ENCODE results near the gene TRPV6. TPM values are rescaled to one million over a fixed set of nuclear protein-coding genes. Genes with fewer than 3 reads are reported as not detected.
A peak's percentile ranks its signal among the peaks of the same experiment; 100 is the strongest.

Gene TRPV6
- total RNA-seq, 5 donors from 2014 or later (not counting 1 experiment from before 2014, with no cell fraction given): not detected

DNA sequence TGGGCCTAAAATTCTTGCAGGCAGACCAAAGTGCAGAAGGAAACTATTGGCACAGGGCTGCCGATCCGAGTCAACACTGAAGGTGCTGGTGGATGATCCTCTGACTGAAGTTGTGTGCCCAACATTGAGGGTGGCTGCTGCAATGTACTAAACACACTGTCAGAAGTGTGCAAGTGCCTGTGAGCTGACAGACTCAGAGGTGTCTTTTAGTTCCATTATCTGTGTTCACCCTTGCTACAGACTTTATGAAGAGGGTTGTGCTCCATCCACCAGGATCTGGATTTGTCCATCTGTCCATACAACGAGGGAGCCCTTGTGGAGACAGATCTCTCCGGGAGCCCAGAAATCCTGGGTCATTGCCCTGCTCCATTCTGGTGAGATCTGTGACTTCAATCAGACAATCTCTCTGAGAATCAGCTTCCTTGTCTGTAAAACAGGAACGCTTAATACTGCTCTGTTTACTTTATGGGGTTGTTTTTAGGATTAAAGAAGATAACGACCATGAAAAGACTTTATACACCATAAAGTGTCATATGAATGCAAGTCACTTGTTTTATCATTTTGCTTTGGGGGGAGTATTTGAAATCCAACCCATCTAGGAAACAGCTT, 9.5 kb upstream of the TRPV6 start:
- ChIA-PET POLR2A (interaction anchor here in 1 of 2 donors (1.0 kb wide), 1 partner anchor 24 kb away, joined by 3 read pairs; no protein-coding TSS in a partner anchor), CTCF (no interaction called here)
- H3K4me3 ChIP-seq (ENCODE audit: control insufficient read depth in 1 of 2, extremely low read depth in 1 of 2, low read length in 1 of 2): no peak overlapping the region
- ATAC-seq (replicated peaks in 1 of 4) (no peak), DNase-seq (no peak)
- H3K27me3 ChIP-seq (replicated peaks in 1 of 2; ENCODE audit: control insufficient read depth in 2 of 2, extremely low read depth in 1 of 2, insufficient read depth in 2 of 2, low read length in 1 of 2): peaks cover 0 to 46% of the 10 kb centered on the region in 2 experiments
- no peaks in the 10 kb centered on the region for H3K9me3 Mint-ChIP-seq
- H3K27ac Mint-ChIP-seq: no peak overlapping the region
- no peaks in the 10 kb centered on the region for H3K9me3 ChIP-seq
- no peak overlapping the region for H3K4me3 Mint-ChIP-seq
- no peaks in the 10 kb centered on the region for H3K4me1 Mint-ChIP-seq
- peaks cover 6 to 13% of the 10 kb centered on the region in 2 donors for H3K27me3 Mint-ChIP-seq
- WGBS (ENCODE audit: insufficient coverage): 86% methylated on average over 4 of the region's 6 CpGs
- no peaks in the 10 kb centered on the region for H3K36me3 ChIP-seq (ENCODE audit: control insufficient read depth in 2 of 2, extremely low read depth in 1 of 2, insufficient read depth in 1 of 2, low read length in 1 of 2)
- no peak overlapping the region for H3K27ac ChIP-seq (ENCODE audit: low read length)
- H3K4me1 ChIP-seq (ENCODE audit: control insufficient read depth in 1 of 2, extremely low read depth in 1 of 2, insufficient read depth in 2 of 2, low read length in 2 of 2): no peaks in the 10 kb centered on the region
- H3K36me3 Mint-ChIP-seq: no peaks in the 10 kb centered on the region

GRCh38 chr7:142894112-142894984, 8.8 kb upstream of the TRPV6 start:
- Histone ChIP-seq H3K4me1 (ENCODE audit: control insufficient read depth in 1 of 2, extremely low read depth in 1 of 2, insufficient read depth in 2 of 2, low read length in 2 of 2) (no peaks in the 10 kb centered on the region), H3K27me3 (replicated peaks in 1 of 2; ENCODE audit: control insufficient read depth in 2 of 2, extremely low read depth in 1 of 2, insufficient read depth in 2 of 2, low read length in 1 of 2) (peaks cover 0 to 46% of the 10 kb centered on the region in 2 experiments), H3K9me3 (no peaks in the 10 kb centered on the region), H3K4me3 (ENCODE audit: control insufficient read depth in 1 of 2, extremely low read depth in 1 of 2, low read length in 1 of 2) (no peak overlapping the region), H3K36me3 (ENCODE audit: control insufficient read depth in 2 of 2, extremely low read depth in 1 of 2, insufficient read depth in 1 of 2, low read length in 1 of 2) (no peaks in the 10 kb centered on the region), H3K27ac (ENCODE audit: low read length) (no peak overlapping the region)
- ChIA-PET CTCF (no interaction called here), POLR2A (interaction anchor here in 1 of 2 donors (1.0 kb wide), 1 partner anchor 24 kb away, joined by 3 read pairs; no protein-coding TSS in a partner anchor)
- DNase-seq: no peak
- Mint-ChIP-seq H3K4me1 (no peaks in the 10 kb centered on the region), H3K36me3 (no peaks in the 10 kb centered on the region), H3K4me3 (no peak overlapping the region), H3K27me3 (peaks cover 6 to 13% of the 10 kb centered on the region in 2 donors), H3K27ac (no peak overlapping the region), H3K9me3 (no peaks in the 10 kb centered on the region)
- 72% methylated on average over 1 of the region's 12 CpGs for WGBS (ENCODE audit: insufficient coverage)
- ATAC-seq (replicated peaks in 1 of 4): no peak

DNA sequence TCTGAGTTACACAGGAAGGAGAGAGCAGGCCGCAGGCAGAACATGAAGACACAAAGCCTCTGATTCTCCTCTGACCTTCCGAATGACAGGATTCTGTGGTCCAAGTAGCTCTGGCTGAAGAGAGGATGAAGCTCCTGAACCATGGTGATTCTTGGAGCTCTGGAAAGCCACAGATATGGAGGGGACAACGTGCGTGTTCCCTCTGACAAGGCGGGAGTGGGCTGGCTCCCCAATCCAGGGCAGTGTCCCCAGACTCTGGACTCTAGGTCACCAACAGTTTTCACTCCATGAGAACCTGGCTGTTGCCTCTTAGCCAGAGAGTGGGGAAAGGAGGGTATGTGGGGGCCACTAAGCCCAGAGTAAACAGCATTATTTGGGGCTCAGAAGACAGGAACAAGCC, 7.4 kb upstream of the TRPV6 start:
- Mint-ChIP-seq H3K9me3 (no peaks in the 10 kb centered on the region), H3K27me3 (peaks cover 6 to 10% of the 10 kb centered on the region in 2 donors), H3K4me1 (no peaks in the 10 kb centered on the region), H3K27ac (no peak overlapping the region), H3K4me3 (no peak overlapping the region), H3K36me3 (no peaks in the 10 kb centered on the region)
- no peak for ATAC-seq (replicated peaks in 1 of 4)
- Histone ChIP-seq H3K4me1 (ENCODE audit: control insufficient read depth in 1 of 2, extremely low read depth in 1 of 2, insufficient read depth in 2 of 2, low read length in 2 of 2) (no peaks in the 10 kb centered on the region), H3K27ac (ENCODE audit: low read length) (no peak overlapping the region), H3K27me3 (replicated peaks in 1 of 2; ENCODE audit: control insufficient read depth in 2 of 2, extremely low read depth in 1 of 2, insufficient read depth in 2 of 2, low read length in 1 of 2) (peaks cover 0 to 40% of the 10 kb centered on the region in 2 experiments), H3K36me3 (ENCODE audit: control insufficient read depth in 2 of 2, extremely low read depth in 1 of 2, insufficient read depth in 1 of 2, low read length in 1 of 2) (no peaks in the 10 kb centered on the region), H3K9me3 (no peaks in the 10 kb centered on the region), H3K4me3 (ENCODE audit: control insufficient read depth in 1 of 2, extremely low read depth in 1 of 2, low read length in 1 of 2) (no peak overlapping the region)
- ChIA-PET CTCF (interaction anchor here in 1 of 2 donors (0.6 kb wide), 1 partner anchor 9 kb away, joined by 3 read pairs; no protein-coding TSS in a partner anchor), POLR2A (no interaction called here)
- 78% methylated on average over 4 of the region's 5 CpGs for WGBS (ENCODE audit: insufficient coverage)
- no peak for DNase-seq

DNA sequence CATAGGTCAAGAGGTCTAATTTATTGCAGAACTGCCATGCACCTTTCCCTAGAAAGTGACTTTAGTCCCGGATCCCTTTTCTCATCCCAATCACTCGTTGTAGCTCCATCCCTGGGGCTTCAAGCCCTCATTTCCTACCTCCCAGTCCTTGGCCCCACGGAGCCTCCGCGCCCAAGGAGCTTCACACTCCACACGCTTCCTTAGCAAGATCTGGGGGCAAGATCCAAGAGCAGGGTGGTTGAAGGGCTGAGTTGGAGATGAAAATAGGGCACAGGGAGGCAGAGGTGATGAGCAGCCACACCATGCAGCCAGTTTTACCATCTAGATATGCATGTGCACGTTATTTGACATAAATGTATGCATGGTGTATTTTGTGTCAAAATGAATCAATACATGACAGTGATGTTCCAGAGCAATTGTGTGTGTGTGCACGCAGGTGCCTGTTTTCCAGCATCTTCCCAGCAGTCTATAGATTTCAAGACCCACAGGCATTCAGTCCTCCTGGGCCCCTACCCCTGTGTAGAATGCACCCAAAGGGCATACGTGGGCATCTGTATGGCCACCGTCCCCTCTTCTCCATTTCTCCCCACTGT, 6.0 kb upstream of the TRPV6 start:
- no peaks in the 10 kb centered on the region for H3K9me3 ChIP-seq
- H3K36me3 Mint-ChIP-seq: no peaks in the 10 kb centered on the region
- DNase-seq (no peak), ATAC-seq (replicated peaks in 1 of 4) (no peak)
- H3K4me1 ChIP-seq (ENCODE audit: control insufficient read depth in 1 of 2, extremely low read depth in 1 of 2, insufficient read depth in 2 of 2, low read length in 2 of 2): no peaks in the 10 kb centered on the region
- CTCF ChIA-PET: no interaction called here
- H3K4me3 Mint-ChIP-seq: no peak overlapping the region
- H3K4me3 ChIP-seq (ENCODE audit: control insufficient read depth in 1 of 2, extremely low read depth in 1 of 2, low read length in 1 of 2): no peak overlapping the region
- H3K27ac ChIP-seq (ENCODE audit: low read length): no peak overlapping the region
- POLR2A ChIA-PET: no interaction called here
- H3K27ac Mint-ChIP-seq: no peak overlapping the region
- WGBS (ENCODE audit: insufficient coverage): 87% methylated on average over 7 of the region's 10 CpGs
- no peaks in the 10 kb centered on the region for H3K36me3 ChIP-seq (ENCODE audit: control insufficient read depth in 2 of 2, extremely low read depth in 1 of 2, insufficient read depth in 1 of 2, low read length in 1 of 2)
- H3K4me1 Mint-ChIP-seq: no peaks in the 10 kb centered on the region
- no peaks in the 10 kb centered on the region for H3K9me3 Mint-ChIP-seq
- H3K27me3 Mint-ChIP-seq: peaks cover 6% of the 10 kb centered on the region in 2 donors
- H3K27me3 ChIP-seq (replicated peaks in 1 of 2; ENCODE audit: control insufficient read depth in 2 of 2, extremely low read depth in 1 of 2, insufficient read depth in 2 of 2, low read length in 1 of 2): peaks cover 0 to 40% of the 10 kb centered on the region in 2 experiments

DNA sequence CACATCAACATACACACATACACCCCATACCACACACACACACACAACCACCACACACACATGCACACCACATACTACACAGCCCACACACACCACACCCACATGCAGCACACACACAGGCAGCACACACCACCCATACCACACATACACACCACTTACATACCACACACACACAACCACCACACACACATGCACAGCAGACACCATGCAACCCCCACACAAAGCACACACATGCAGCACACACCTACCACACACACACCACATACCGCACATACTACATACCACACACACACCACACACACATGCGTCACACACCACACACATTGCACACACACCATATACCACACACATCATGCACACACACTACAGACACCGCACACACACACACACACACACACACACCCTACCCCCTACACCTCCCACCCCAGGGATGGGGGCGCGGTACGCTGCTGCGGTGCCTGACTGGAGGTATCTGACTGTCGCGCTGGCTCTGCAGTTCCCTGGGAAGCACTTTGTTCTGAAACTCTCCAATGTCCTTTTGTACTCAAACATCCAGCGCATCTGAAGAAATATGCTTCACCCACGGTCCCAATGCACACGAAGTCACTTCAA, 5.4 kb upstream of the TRPV6 start:
- ChIA-PET CTCF (no interaction called here), POLR2A (no interaction called here)
- H3K27ac ChIP-seq (ENCODE audit: low read length): no peak overlapping the region
- H3K9me3 ChIP-seq: no peaks in the 10 kb centered on the region
- H3K4me3 Mint-ChIP-seq: no peak overlapping the region
- ATAC-seq (replicated peaks in 1 of 4) (no peak), DNase-seq (no peak)
- 91% methylated on average over 11 of the region's 12 CpGs for WGBS (ENCODE audit: insufficient coverage)
- H3K4me1 Mint-ChIP-seq: no peaks in the 10 kb centered on the region
- H3K4me1 ChIP-seq (ENCODE audit: control insufficient read depth in 1 of 2, extremely low read depth in 1 of 2, insufficient read depth in 2 of 2, low read length in 2 of 2): no peaks in the 10 kb centered on the region
- H3K27me3 Mint-ChIP-seq: peaks cover 0 to 6% of the 10 kb centered on the region in 2 donors
- no peaks in the 10 kb centered on the region for H3K36me3 Mint-ChIP-seq
- no peaks in the 10 kb centered on the region for H3K9me3 Mint-ChIP-seq
- H3K4me3 ChIP-seq (ENCODE audit: control insufficient read depth in 1 of 2, extremely low read depth in 1 of 2, low read length in 1 of 2): no peak overlapping the region
- no peak overlapping the region for H3K27ac Mint-ChIP-seq
- no peaks in the 10 kb centered on the region for H3K36me3 ChIP-seq (ENCODE audit: control insufficient read depth in 2 of 2, extremely low read depth in 1 of 2, insufficient read depth in 1 of 2, low read length in 1 of 2)
- H3K27me3 ChIP-seq (replicated peaks in 1 of 2; ENCODE audit: control insufficient read depth in 2 of 2, extremely low read depth in 1 of 2, insufficient read depth in 2 of 2, low read length in 1 of 2): peaks cover 0 to 37% of the 10 kb centered on the region in 2 experiments

DNA sequence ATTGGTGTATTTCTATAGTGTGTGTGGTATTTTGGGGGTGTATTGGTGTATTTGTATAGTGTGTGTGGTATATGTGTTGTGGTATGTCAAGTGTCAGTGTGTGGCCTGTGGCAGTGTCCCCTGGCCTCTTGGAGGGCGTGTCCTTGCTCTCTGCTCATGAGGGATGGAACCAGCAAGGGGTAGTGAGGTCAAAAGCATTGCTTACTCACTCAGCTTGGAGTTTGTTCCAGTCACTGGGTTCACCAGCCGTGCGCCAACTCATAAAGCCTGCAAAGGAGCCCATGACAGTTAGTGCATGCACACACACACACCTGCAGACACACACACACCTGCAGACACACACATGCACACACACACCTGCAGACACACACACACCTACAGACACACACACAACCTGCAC, 4.3 kb upstream of the TRPV6 start:
- Histone ChIP-seq H3K4me3 (ENCODE audit: control insufficient read depth in 1 of 2, extremely low read depth in 1 of 2, low read length in 1 of 2) (no peak overlapping the region), H3K36me3 (ENCODE audit: control insufficient read depth in 2 of 2, extremely low read depth in 1 of 2, insufficient read depth in 1 of 2, low read length in 1 of 2) (no peaks in the 10 kb centered on the region), H3K4me1 (ENCODE audit: control insufficient read depth in 1 of 2, extremely low read depth in 1 of 2, insufficient read depth in 2 of 2, low read length in 2 of 2) (no peaks in the 10 kb centered on the region), H3K27ac (ENCODE audit: low read length) (no peak overlapping the region), H3K27me3 (replicated peaks in 1 of 2; ENCODE audit: control insufficient read depth in 2 of 2, extremely low read depth in 1 of 2, insufficient read depth in 2 of 2, low read length in 1 of 2) (peaks cover 0 to 45% of the 10 kb centered on the region in 2 experiments), H3K9me3 (no peaks in the 10 kb centered on the region)
- ChIA-PET POLR2A (no interaction called here), CTCF (no interaction called here)
- Mint-ChIP-seq H3K9me3 (no peaks in the 10 kb centered on the region), H3K4me3 (no peak overlapping the region), H3K27ac (no peak overlapping the region), H3K27me3 (peaks cover 0 to 6% of the 10 kb centered on the region in 2 donors), H3K36me3 (no peaks in the 10 kb centered on the region), H3K4me1 (no peaks in the 10 kb centered on the region)
- WGBS (ENCODE audit: insufficient coverage): 75% methylated on average over 3 of the region's 3 CpGs
- ATAC-seq (replicated peaks in 1 of 4): no peak
- peak in 1 of 35 experiments; percentile 4 for DNase-seq

All from T-cell (primary cell).